H9 (cell line): Measurements from ENCODE around the gene UNC13C. TPM values are rescaled to one million over a fixed set of nuclear protein-coding genes. Genes with fewer than 3 reads are reported as not detected.

Experiments
- DNase-seq: peaks from one replicate; pipeline ENCODE4 v3.0.0-alpha.2; 2017
- H2AFZ ChIP-seq: one replicate; pipeline ENCODE4 v1.6.1; 2013; ENCODE audit warnings: mild to moderate bottlenecking, low read length, control low read depth, moderate library complexity
- H2AK5ac ChIP-seq: 2 replicates; pipeline ENCODE4 v1.6.1; 2013; ENCODE audit warnings: low read length, control low read depth, mixed read lengths; ENCODE audit not compliant: insufficient read length
- H2BK120ac ChIP-seq: one replicate; pipeline ENCODE4 v1.6.1; 2013; ENCODE audit warnings: low read depth, mild to moderate bottlenecking, low read length, control low read depth, inconsistent platforms; ENCODE audit not compliant: poor library complexity, severe bottlenecking
- H2BK12ac ChIP-seq: 2 replicates; pipeline ENCODE4 v1.6.1; 2013; ENCODE audit warnings: low read length, control low read depth, mixed read lengths, low read depth; ENCODE audit not compliant: insufficient read length
- H2BK15ac ChIP-seq: 2 replicates; pipeline ENCODE4 v1.6.1; 2013; ENCODE audit warnings: low read depth, low read length, control low read depth
- H2BK20ac ChIP-seq: one replicate; pipeline ENCODE4 v1.6.1; 2013; ENCODE audit warnings: low read depth, mild to moderate bottlenecking, low read length, control low read depth, inconsistent platforms; ENCODE audit not compliant: poor library complexity, severe bottlenecking
- H2BK5ac ChIP-seq: 2 replicates; pipeline ENCODE4 v1.6.1; 2013; ENCODE audit warnings: low read length, control low read depth, mixed read lengths; ENCODE audit not compliant: insufficient read length
- H3K14ac ChIP-seq: 2 replicates; pipeline ENCODE4 v1.6.1; 2013; ENCODE audit warnings: low read length, control low read depth; ENCODE audit not compliant: insufficient read depth
- H3K18ac ChIP-seq: 2 replicates; pipeline ENCODE4 v1.6.1; 2013; ENCODE audit warnings: low read depth, mild to moderate bottlenecking, mixed read lengths, low read length, control low read depth; ENCODE audit not compliant: insufficient read length
- H3K23ac ChIP-seq: 2 replicates; pipeline ENCODE4 v1.6.1; 2013; ENCODE audit warnings: low read length, control low read depth, mixed read lengths, low read depth; ENCODE audit not compliant: insufficient read length
- H3K23me2 ChIP-seq: 2 replicates; pipeline ENCODE4 v1.6.1; 2013; ENCODE audit warnings: low read depth, mild to moderate bottlenecking, mixed read lengths, low read length, control low read depth; ENCODE audit not compliant: insufficient read length, poor library complexity, severe bottlenecking
- H3K27ac ChIP-seq: 2 replicates; pipeline ENCODE4 v1.5.1; 2013; ENCODE audit warnings: low read length, control low read depth, mixed read lengths, low read depth; ENCODE audit not compliant: insufficient read length
- H3K27me3 ChIP-seq: 2 replicates; pipeline ENCODE4 v1.6.1; 2013; ENCODE audit warnings: low read length, control low read depth, inconsistent platforms; ENCODE audit not compliant: insufficient read depth
- H3K4ac ChIP-seq: 2 replicates; pipeline ENCODE4 v1.6.1; 2013; ENCODE audit warnings: low read depth, mild to moderate bottlenecking, control low read depth, inconsistent platforms, low read length, moderate library complexity
- H3K4me1 ChIP-seq: 2 replicates; pipeline ENCODE4 v1.6.1; 2013; ENCODE audit warnings: low read length, control low read depth, inconsistent platforms; ENCODE audit not compliant: insufficient read depth
- H3K4me2 ChIP-seq: 2 replicates; pipeline ENCODE4 v1.6.1; 2013; ENCODE audit warnings: low read length, control low read depth, mixed read lengths; ENCODE audit not compliant: insufficient read length, insufficient read depth
- H3K56ac ChIP-seq: 2 replicates; pipeline ENCODE4 v1.6.1; 2013; ENCODE audit warnings: low read depth, mild to moderate bottlenecking, mixed read lengths, low read length, control low read depth; ENCODE audit not compliant: insufficient read length
- H3K79me1 ChIP-seq: 2 replicates; pipeline ENCODE4 v1.6.1; 2013; ENCODE audit warnings: low read depth, mild to moderate bottlenecking, moderate library complexity, low read length, control low read depth, inconsistent platforms; ENCODE audit not compliant: insufficient read depth, poor library complexity, severe bottlenecking
- H3K79me2 ChIP-seq: 2 replicates; pipeline ENCODE4 v1.6.1; 2013; ENCODE audit warnings: low read length, control low read depth, inconsistent platforms; ENCODE audit not compliant: insufficient read depth
- H3K9ac ChIP-seq: 2 replicates; pipeline ENCODE4 v1.6.1; 2013; ENCODE audit warnings: low read length, control low read depth, mixed read lengths; ENCODE audit not compliant: insufficient read length; ENCODE audit errors: extremely low read depth
- H3K9me3 ChIP-seq: one replicate; pipeline ENCODE4 v1.6.1; 2013; ENCODE audit warnings: low read depth, low read length, inconsistent platforms; ENCODE audit not compliant: control insufficient read depth
- H3T11ph ChIP-seq: one replicate; pipeline ENCODE4 v1.6.1; 2013; ENCODE audit warnings: mild to moderate bottlenecking, low read length, control low read depth, inconsistent platforms
- H4K20me1 ChIP-seq: one replicate; pipeline ENCODE4 v1.6.1; 2013; ENCODE audit not compliant: control insufficient read depth, insufficient read length, insufficient read depth
- H4K5ac ChIP-seq: 2 replicates; pipeline ENCODE4 v1.6.1; 2013; ENCODE audit warnings: low read depth, mild to moderate bottlenecking, mixed read lengths, low read length, control low read depth; ENCODE audit not compliant: insufficient read length
- H4K8ac ChIP-seq: replicated peaks from 2 replicates; pipeline ENCODE4 v1.6.1; 2013; ENCODE audit warnings: low read length, control low read depth, mixed read lengths, low read depth; ENCODE audit not compliant: insufficient read length
- H4K91ac ChIP-seq: 2 replicates; pipeline ENCODE4 v1.6.1; 2013; ENCODE audit warnings: low read depth, mild to moderate bottlenecking, moderate library complexity, mixed read lengths, low read length, control low read depth; ENCODE audit not compliant: insufficient read length
- H3K27ac Mint-ChIP-seq, 3 experiments: 2 replicates in 2 of 3; 3 replicates in 1 of 3; pipeline ENCODE4 v1.8.0; 2020 to 2021; ENCODE audit warnings: mixed read lengths in 3 of 3, mild to moderate bottlenecking in 1 of 3, moderate library complexity in 1 of 3
- H3K27me3 Mint-ChIP-seq: 2 replicates; pipeline ENCODE4 v1.8.0; 2021; ENCODE audit warnings: low read depth, mild to moderate bottlenecking, moderate library complexity, mixed read lengths
- H3K36me3 Mint-ChIP-seq, 3 experiments: 2 replicates in 2 of 3; 3 replicates in 1 of 3; pipeline ENCODE4 v1.8.0; 2020 to 2021; ENCODE audit warnings: low read depth in 3 of 3, mixed read lengths in 3 of 3; ENCODE audit not compliant: insufficient read depth in 1 of 3
- H3K4me1 Mint-ChIP-seq, 2 experiments: 2 replicates each; pipeline ENCODE4 v1.8.0; 2020; ENCODE audit warnings: mixed read lengths in 2 of 2
- H3K4me3 Mint-ChIP-seq, 2 experiments: 2 replicates in 1 of 2; 3 replicates in 1 of 2; pipeline ENCODE4 v1.8.0; 2020 to 2021; ENCODE audit warnings: mild to moderate bottlenecking in 2 of 2, mixed read lengths in 2 of 2, moderate library complexity in 1 of 2
- H3K9me3 Mint-ChIP-seq, 2 experiments: 2 replicates in 1 of 2; 3 replicates in 1 of 2; pipeline ENCODE4 v1.8.0; 2020; ENCODE audit warnings: mild to moderate bottlenecking in 2 of 2, mixed read lengths in 2 of 2, moderate library complexity in 1 of 2
- CTCF ChIP-seq: fragments of 200-600 bp; sonication (generic); conservative IDR thresholded peaks from 3 replicates; pipeline ENCODE4 v1.8.0; 2021; ENCODE audit warnings: antibody characterized with exemption, mild to moderate bottlenecking
- WGBS: extraction: QIAGEN DNeasy Blood & Tissue Kit; methylation state at CpG from one replicate; pipeline ENCODE4 v1.1.7; 2013; ENCODE audit warnings: missing lambda C conversion rate, low lambda C conversion rate, mixed read lengths; ENCODE audit not compliant: insufficient read length; ENCODE audit errors: extremely low coverage; 5-methylcytosine and 5-hydroxymethylcytosine counted together
- total RNA-seq: library from RNA; stranded (reverse); gene quantifications from 2 replicates; pipeline ENCODE4 v1.2.1, GENCODE V29; 2021

UNC13C gene
- total RNA-seq, 1 experiment from 2014 or later, result 0.02 TPM

GRCh38 chr15:54582863-54583643 lies 604.8 kb downstream of the UNC13C start:
- no peaks in the 10 kb centered on the region for H3K4me1 Mint-ChIP-seq
- TF ChIP-seq CTCF, result no peak

More at GRCh38 chr15:54582863-54583643, 604.8 kb downstream of the UNC13C start:
- Histone ChIP-seq H4K20me1 (no peaks in the 10 kb centered on the region), H3K4ac (no peak overlapping the region), H2AK5ac (no peak overlapping the region), H3K23ac (no peak overlapping the region), H3K14ac (no peak overlapping the region), H3K4me1 (no peaks in the 10 kb centered on the region), H2BK12ac (no peak overlapping the region), H4K5ac (no peak overlapping the region), H3K4me2 (no peak overlapping the region), H3K23me2 (no peaks in the 10 kb centered on the region), H3K18ac (no peak overlapping the region), H2BK120ac (no peak overlapping the region), H2BK20ac (no peak overlapping the region), H3K79me2 (no peaks in the 10 kb centered on the region), H2AFZ (no peak overlapping the region), H3K27me3 (no peaks in the 10 kb centered on the region), H2BK15ac (no peak overlapping the region), H3K9me3 (no peaks in the 10 kb centered on the region), H4K8ac (no peak overlapping the region), H2BK5ac (no peak overlapping the region), H3K79me1 (no peaks in the 10 kb centered on the region), H3K56ac (no peak overlapping the region), H3T11ph (no peak overlapping the region), H3K9ac (no peak overlapping the region), H4K91ac (no peak overlapping the region), H3K27ac (no peak overlapping the region)
- H3K27me3 Mint-ChIP-seq, result no peaks in the 10 kb centered on the region
- no peak overlapping the region for H3K27ac Mint-ChIP-seq
- no peaks in the 10 kb centered on the region for H3K36me3 Mint-ChIP-seq
- no CpG with 5 or more reads among the region's 7 CpGs for WGBS
- H3K9me3 Mint-ChIP-seq, result peaks cover 0 to 4% of the 10 kb centered on the region in 2 experiments; a peak in 1 of 5 replicates
- DNase-seq, result no peak
- no peak overlapping the region for H3K4me3 Mint-ChIP-seq
